HPDE6-E6E7 (cell line): ENCODE measurements around the gene ESRRA.
A peak's percentile ranks its signal among the peaks of the same experiment; 100 is the strongest.
"Not testable (repeated sequence)": the region's sequence is repeated elsewhere in the genome, so short reads cannot be mapped to it uniquely, and the experiment has no call there.

Experiments used
- DNase-seq: peaks from one replicate; pipeline ENCODE4 v3.0.0; 2011; ENCODE audit warnings: missing footprints; ENCODE audit errors: extremely low spot score

ESRRA gene

DNA sequence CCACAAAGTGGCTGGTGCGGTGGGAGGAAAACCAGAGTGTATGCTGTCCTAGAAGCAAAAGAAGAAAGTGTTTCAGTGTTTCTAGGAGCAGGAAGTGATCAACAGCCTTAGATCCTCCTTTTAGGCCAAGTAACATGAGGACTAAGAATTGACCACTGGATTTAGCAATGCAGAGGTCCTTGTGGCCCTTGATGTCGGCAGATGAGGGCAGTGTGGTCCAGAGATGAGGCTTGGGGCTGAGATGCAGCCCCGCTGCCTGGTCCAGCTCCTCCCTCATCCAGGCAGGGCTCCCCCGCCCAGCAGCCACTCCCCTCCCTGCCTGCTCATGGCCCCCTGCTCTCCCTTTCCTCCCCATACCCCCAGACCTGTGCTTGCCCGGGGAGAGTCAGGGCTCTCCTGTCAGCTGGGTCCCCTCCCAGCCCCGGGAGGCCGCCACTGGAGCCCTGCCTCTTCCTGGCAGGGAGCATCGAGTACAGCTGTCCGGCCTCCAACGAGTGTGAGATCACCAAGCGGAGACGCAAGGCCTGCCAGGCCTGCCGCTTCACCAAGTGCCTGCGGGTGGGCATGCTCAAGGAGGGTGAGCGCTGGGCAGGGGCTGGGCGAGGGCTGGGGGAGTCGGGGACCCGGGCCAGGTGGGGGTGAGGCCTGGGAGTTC, 8.3 kb downstream of the ESRRA start:
- DNase-seq: no peak

DNA sequence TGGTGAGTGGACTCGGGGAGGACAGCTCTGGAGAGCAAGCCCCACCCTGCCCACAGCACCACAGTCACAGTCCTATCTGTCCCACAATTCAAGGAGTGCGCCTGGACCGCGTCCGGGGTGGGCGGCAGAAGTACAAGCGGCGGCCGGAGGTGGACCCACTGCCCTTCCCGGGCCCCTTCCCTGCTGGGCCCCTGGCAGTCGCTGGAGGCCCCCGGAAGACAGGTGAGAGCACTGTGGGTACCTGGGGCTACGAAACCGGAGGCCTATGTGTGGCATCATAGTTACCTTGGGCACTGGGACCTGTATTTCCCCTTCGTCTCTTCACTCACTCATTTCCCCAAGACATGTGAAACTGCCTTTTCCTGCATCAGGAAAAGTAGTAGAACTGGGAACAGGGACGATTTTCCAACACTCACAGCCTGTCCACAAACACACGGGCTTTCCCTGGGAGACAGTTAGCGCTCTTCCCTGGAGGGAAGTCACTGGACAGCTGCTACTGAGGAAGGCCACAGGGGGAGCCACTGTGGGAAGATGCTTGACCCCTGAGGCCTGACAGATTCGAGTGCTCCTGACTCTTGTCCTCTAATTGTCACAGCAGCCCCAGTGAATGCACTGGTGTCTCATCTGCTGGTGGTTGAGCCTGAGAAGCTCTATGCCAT, 9.0 kb downstream of the ESRRA start:
- DNase-seq: no peak

DNA sequence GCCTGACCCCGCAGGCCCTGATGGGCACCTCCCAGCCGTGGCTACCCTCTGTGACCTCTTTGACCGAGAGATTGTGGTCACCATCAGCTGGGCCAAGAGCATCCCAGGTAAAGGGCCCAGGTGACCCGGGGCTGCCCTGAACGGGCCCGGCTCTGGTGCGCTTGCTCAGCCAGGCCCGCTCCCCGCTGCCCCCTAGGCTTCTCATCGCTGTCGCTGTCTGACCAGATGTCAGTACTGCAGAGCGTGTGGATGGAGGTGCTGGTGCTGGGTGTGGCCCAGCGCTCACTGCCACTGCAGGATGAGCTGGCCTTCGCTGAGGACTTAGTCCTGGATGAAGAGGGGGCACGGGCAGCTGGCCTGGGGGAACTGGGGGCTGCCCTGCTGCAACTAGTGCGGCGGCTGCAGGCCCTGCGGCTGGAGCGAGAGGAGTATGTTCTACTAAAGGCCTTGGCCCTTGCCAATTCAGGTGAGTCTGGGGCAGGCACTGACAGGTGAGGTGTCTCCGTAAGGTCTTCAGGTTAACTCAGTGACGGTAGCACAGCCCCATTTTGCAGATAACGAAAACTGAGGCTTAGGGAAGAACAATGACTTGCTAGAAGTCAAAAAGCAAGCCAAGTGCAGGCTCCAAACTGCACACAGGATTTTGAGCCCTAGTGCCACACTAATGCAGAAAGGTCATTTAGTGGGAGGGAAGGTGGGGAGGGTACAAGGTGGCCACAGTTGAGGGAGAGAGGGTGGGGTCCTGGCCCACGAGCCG, 9.7 kb downstream of the ESRRA start:
- no peak for DNase-seq

DNA sequence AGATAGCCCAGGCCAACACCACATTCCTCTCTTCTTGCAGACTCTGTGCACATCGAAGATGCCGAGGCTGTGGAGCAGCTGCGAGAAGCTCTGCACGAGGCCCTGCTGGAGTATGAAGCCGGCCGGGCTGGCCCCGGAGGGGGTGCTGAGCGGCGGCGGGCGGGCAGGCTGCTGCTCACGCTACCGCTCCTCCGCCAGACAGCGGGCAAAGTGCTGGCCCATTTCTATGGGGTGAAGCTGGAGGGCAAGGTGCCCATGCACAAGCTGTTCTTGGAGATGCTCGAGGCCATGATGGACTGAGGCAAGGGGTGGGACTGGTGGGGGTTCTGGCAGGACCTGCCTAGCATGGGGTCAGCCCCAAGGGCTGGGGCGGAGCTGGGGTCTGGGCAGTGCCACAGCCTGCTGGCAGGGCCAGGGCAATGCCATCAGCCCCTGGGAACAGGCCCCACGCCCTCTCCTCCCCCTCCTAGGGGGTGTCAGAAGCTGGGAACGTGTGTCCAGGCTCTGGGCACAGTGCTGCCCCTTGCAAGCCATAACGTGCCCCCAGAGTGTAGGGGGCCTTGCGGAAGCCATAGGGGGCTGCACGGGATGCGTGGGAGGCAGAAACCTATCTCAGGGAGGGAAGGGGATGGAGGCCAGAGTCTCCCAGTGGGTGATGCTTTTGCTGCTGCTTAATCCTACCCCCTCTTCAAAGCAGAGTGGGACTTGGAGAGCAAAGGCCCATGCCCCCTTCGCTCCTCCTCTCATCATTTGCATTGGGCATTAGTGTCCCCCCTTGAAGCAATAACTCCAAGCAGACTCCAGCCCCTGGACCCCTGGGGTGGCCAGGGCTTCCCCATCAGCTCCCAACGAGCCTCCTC, 10.6 kb downstream of the ESRRA start:
- not testable (repeated sequence) for DNase-seq

DNA sequence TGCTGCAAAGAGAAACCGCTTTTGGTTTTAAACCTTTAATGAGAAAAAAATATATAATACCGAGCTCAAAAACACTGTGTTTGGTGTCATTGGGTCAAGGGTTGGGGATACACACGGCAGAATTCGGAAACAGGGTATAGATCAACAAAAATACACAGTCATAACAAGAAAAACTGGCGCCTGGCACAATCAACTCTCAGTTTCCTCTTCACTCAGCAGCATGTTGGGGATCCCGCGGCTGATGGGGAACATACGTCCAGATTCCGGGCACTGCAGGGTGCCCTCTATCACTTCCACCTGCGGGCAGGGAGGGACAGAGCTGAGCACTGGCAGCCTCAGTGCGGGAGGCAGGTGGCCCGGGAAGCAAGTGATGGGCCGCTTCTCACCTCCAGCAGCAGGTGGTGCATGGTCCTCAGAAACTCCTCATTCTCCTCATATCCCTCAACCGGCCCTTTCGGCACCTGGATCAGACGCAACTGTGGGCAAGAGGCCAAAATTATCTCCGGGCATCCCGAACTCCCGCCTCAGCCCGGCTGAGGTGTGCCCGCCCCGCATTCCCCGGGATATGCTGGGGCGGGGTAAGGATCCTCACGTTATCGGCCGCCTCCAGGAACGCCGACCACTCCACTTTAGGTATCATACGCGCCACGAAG, 11.5 kb downstream of the ESRRA start:
- no peak for DNase-seq

- DNase-seq: peak; percentile 94
Observed at GRCh38 chr11:64317325-64317960, 12.1 kb downstream of the ESRRA start, which contains the start of gene TRMT112. TRMT112 (minus strand) TSS chr11:64317559; CDS start chr11:64317526, 33 bp downstream.

- DNase-seq: peak; percentile 92
Observed at GRCh38 chr11:64317961-64318765, 12.8 kb downstream of the ESRRA start, which contains the start of gene PRDX5. PRDX5 (plus strand) TSS chr11:64318121; CDS start chr11:64318216, 95 bp downstream.

GRCh38 chr11:64318766-64319761, 13.7 kb downstream of the ESRRA start:
- no peak for DNase-seq

DNA sequence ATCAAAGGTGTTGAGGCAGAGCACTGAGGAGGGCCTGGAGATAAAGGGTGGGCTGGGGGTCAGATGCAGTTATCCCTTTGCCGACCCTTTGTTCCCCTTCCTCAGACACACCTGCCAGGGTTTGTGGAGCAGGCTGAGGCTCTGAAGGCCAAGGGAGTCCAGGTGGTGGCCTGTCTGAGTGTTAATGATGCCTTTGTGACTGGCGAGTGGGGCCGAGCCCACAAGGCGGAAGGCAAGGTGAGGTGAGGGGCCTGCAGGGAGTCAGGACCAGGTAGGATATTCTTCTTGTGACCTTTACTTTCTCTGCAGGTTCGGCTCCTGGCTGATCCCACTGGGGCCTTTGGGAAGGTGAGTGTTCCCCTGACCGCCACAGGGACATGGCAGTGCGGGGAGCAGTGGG, 15.2 kb downstream of the ESRRA start:
- no peak for DNase-seq

DNA sequence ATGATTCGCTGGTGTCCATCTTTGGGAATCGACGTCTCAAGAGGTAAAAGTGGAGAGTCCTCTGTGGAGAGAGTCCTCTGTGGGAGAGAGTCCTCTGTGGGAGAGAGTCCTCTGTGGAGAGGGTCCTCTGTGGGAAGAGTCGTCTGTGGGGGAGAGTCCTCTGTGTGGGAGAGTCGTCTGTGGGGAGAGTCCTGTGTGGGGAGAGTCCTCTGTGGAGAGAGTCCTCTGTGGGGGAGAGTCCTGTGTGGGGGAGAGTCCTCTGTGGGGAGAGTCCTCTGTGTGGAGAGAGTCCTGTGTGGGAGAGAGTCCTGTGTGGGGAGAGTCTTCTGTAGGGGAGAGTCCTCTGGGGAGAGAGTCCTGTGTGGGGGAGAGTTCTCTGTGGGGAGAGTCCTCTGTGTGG, 15.7 kb downstream of the ESRRA start:
- no peak for DNase-seq

DNA sequence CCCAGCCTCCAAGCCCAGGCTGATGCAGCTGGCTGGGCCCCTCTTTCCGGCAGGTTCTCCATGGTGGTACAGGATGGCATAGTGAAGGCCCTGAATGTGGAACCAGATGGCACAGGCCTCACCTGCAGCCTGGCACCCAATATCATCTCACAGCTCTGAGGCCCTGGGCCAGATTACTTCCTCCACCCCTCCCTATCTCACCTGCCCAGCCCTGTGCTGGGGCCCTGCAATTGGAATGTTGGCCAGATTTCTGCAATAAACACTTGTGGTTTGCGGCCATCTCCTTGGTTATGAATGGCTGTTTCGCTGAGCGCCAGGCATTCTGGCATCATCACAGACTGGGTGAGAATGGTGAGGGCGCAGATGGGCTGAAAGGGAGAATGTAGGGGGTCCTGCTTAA, 16.2 kb downstream of the ESRRA start:
- DNase-seq: no peak

GRCh38 chr11:64322925-64323260, 17.6 kb downstream of the ESRRA start:
- DNase-seq: no peak

DNA sequence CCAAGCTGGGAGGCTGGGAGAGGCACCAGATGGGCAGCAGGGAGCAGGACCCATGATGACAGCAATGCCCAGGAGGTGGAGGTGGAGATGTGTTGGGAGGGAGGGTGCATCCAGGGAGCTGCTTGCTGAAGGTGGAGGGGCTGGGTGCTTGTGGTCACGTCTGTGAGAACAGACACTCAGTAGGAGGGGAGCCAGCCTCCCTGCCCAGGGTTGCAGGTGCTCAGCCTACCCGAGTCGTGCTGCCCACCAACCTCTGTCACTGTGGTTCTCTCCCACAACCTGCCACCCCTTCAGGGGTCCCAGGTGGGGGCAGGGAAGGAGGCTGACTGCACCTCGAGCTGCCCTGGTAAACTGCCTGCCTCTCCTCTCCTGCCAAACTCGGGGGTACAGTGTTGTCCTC, 18.0 kb downstream of the ESRRA start:
- DNase-seq: no peak

DNA sequence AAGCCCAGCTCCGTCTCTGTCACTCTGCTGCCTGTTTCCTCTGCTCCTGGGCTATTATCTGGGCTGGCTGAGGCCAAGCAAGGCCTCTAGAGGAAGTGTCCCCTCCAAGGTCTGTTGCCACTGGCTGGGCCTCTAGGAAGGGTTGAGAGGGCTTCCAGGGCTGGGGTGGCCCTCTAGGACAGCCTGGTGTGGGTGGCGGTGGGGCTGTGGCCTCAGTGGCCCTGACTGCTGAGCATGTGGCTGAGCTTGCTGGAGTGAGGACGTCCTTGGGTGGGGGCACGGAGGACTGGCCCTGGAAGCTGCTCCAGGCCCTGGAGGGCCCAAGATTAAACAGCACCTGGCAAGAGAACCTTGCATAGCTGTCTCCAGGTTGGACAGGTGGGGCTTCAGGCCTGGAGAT, 18.7 kb downstream of the ESRRA start:
- DNase-seq: not testable (repeated sequence)

- DNase-seq: no peak
Observed at GRCh38 chr11:64324692-64325469, 19.6 kb downstream of the ESRRA start.

- DNase-seq: no peak
Observed at GRCh38 chr11:64327375-64327774, 22.1 kb downstream of the ESRRA start.

DNA sequence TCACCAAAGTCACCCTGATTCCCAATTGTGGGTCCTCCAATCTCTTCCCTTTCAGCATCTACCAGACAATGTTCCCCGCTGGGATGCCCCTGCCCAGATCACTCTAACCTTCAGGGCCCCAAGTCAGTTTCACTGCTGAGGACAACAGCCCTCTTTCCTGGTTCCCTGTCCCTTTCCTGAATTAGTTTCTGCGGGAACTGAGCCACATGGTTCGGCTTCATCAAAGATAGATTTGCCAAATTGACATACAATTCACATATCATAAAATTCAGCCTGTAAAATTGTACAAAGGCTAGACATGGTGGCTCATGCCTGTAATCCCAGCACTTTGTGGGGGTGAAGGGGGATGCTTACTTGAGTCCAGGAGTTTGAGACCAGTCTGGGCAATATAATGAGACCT, 22.7 kb downstream of the ESRRA start:
- DNase-seq: no peak

DNA sequence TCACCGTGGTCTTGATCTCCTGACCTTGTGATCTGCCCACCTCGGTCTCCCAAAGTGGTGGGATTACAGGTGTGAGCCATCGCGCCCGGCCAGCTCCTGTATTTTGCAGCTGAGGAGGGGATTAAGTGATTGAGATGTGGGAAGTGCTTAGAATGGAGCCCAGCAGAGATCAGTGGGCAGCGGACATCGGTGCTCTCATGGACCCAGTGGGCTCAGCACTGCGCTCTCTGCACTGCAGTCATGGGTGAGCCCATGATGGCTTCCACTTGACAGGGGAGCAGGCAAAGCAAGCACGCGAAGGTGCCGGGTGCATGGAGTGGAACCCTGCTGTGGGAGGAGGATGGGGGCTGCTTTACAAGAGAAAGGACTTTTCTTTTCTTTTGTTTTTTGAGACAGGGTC, 25.6 kb downstream of the ESRRA start:
- DNase-seq: no peak
